Activated CD4-positive, alpha-beta T cell treated with anti-CD3 and anti-CD28 coated beads for 1 hour (primary cell): ENCODE results near the gene RASGRF2.
"Not testable (repeated sequence)": the region's sequence is repeated elsewhere in the genome, so short reads cannot be mapped to it uniquely, and the experiment has no call there.

Experiments used
- DNase-seq: peaks from one replicate; pipeline ENCODE4 v3.0.0-alpha.2; 2020

RASGRF2 gene

DNA sequence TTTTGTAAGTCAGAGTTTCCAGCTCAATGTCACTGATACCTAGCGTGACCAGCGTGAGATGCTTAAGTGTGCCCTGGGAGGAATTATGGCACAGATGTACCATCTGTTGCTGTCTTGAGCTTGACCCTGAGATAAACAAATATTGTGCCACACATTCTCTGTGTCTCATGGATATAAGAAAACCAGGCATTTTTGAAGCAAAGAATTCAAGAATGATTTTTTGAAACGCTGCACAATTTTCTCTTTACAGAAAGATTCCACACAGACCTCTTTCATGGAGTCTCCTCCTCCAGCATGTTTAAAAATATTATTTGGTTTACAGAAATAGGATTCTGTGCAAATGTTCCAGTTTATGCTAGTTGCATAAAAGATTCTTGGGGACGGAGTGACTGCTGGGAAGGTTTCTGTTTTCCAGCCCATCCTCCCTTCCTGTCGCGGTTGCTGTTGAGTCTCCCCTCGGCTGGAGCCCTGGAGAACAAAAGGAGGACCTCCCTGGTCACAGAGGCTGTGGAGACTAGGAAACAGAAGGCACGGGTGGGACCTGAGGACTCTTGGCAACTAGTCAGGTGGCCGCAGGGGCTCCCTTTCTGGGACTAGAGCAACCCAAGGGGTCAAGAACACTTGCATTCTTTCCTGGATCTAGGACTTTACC, 120.8 kb downstream of the RASGRF2 start:
- no peak for DNase-seq

DNA sequence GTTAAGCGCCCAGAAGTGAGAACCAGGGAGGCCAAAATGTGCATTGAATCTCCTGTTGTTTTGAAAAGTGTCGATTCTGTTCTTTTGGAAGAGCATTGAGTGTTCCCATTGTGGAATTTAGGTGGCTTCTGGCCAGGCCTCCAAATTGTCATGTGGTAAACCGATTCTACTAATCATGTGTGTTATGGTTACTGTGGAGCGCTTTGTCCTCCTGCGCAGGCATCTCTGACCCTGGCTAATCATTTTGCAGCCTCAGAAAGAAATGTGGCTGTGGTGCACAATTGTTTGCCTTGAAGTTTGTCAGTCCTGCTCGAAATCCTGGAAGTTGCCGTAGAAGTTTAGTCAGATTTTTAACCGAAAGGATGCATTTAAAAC, 121.3 kb downstream of the RASGRF2 start:
- no peak for DNase-seq

DNA sequence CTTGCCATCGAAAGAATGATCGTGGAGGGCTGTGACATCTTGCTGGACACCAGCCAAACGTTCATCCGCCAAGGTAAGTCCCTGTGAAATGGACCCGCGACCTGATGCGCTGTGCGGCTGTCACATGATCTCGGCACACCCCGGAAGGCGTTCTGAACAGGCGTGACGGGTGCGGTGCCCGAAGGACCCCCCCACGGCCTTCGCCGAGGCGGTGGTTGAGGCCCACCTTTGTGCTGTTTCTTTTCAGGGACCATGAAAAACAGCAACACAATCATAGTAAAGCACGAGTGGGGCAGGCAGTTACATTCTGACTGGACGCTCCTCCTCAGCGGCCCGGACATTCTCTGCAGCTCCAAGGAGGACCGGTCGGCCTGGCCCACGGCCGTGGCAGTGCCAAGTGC, 126.7 kb downstream of the RASGRF2 start:
- no peak for DNase-seq

DNA sequence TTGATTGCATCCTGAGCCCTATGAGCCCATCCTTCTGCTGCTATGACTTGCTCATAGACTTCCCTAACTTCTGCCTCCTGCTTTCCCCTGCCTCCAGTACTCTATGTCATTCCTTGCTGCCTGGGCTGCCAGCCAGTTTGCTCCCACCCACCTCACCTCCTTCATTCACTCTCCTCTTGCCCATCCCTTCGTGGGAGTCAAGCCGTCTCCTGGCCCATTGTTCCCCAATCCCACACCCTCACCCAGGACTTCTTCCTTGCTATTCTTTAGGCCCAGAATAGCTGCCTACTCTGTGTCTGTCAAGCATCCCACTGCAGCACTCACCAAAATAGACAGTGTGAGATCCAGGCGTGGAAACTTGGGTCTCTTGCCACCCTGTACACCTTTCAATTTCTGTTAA, 131.0 kb downstream of the RASGRF2 start:
- DNase-seq = no peak

DNA sequence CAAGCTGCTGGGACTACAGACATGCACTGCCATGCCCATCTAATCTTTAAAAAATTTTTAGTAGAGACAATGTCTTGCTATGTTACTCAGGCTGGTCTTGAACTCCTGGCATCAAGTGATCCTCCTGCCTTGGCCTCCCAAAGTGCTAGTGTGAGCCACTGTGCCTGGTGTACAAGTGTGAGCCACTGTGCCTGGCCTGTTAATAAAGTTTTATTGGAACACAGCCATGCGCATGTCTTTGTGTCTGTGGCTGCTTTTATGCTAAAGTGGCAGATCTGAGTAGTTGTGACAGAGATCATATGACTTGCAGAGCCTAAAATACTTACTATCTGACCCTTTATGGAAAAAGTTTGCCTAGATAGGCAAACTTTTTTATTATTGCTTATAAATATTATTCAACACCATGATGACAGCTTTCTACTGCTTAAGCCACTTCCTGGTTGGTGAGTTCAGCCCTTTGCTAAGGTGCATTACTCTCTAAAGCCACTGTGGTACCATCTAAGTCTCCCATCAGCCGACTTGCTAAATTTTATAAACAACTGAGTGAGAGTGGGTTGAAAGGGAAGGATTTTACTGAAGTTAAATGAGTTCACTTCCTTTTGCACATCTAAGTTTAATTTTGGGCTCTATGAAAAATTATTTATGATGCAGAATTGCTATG, 133.5 kb downstream of the RASGRF2 start:
- no peak for DNase-seq

DNA sequence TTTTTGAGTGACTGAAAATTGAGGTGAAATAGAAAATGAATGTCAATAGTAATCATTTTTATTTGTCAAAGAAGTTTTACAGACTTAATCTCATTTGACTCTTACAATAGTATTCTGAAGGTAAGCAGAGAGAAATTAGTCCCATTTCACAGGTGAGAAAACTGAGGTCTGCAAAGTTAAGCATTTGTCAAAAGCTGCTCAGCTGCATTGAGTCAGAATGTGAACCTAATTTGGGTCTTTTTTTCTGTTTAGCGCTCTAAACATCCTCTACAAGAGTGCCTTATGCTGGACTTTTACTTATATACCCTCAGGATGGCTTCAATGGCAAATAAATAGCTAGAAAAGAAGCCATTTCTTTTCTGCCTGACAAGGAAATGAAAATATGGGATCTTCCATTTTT, 135.7 kb downstream of the RASGRF2 start:
- no peak for DNase-seq

DNA sequence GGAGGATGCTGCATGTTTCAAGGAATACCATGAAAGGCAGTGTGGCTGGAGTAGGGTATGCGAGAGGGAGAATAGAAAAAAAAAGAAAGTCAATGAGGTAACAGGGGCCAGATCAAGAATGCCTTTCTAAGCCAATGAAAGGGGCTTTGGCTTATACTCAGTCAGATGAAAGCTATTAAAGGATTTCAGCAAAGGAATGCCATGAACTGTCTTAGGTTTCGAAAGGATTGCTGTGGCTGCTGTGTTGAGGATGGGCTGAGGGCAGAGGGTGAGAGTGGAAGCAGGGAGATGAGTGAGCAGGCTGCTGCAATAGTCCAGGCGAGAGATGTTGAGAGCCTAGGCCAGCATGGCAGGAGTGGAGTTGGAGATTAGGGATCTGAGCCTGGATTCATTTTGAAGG, 137.6 kb downstream of the RASGRF2 start:
- DNase-seq = no peak

DNA sequence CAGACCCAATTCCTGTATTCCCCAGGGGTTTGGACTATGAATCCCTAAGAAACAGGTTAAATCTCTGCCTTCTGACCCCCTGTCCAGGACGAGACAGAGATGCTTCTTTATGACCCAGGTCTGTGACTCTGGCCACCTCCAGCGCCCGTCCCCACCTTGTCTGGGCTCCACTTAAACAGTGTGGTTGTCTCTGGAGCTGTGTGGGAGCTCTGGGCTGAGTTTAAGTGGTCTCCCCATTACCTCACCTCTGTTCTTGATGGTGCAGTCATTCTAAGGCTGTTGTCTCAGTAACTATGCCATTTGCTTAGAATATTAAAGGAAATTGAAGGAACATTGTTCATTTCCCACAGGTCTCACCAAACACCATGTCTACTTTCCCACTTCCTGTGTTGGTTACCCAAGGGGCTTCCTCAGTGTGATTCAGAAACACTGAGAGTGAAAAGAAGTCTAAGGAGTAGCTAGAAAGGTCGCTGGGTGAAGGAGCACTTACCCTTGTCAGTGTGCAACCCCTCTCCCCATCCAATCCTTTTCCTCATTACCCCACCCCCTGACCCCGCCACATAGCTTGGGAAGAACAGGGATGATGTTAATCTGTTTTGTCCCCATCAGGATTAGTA, 145.2 kb downstream of the RASGRF2 start:
- no peak for DNase-seq

DNA sequence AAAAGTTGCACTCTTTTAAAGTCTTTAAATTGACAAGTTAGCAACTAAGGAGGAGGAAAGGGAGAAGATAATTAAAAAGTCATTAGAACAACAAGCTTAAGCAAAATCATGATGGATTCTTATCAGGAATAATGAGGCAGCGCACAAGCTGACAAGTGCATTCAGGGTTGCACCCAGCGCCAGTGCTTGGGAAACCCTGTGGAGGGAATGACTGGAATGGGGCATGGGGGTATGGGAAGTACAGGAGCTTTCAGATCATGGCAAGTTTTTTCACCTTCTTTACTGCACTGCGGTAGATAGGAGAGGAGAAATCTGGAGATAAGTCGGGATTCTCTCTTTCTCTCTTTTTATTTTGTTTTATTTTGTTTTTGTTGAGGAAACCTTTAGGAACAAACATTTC, 155.1 kb downstream of the RASGRF2 start:
- no peak for DNase-seq

DNA sequence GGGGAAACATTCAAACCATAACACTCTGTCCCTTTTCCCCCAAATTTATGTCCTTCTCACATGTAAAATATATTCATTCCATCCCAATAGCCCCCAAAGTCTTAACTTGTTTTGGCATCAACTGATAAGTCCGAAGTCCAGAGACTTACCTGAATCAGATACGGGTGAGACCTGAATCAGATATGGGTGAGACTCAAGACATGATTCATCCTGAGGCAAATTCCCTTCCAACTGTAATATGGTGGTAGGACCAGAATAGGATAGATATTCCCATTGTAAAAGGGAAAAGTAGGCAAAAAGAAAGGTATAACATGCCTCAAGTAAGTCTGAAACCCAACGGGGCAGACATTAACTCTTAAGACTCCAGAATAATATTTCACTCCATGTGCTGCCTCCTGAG, 157.4 kb downstream of the RASGRF2 start:
- no peak for DNase-seq

DNA sequence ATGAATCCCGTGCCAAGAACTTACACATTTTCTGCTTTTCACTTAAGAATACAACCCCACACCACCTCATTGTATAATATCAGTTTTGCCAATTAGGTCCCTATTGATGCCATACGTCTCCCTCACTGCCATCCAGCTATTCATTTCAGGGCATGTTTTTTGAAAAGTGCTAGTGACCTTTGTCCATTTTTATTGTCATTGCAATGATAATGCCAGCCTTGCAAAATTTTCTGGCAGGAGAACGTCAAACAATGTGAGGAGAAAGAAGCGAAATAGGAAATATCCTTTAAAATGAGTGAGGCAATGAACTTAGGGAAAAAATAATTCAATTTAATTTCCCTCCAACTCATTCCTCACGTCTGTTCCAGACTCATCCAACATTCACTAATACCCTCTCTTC, 161.1 kb downstream of the RASGRF2 start:
- no peak for DNase-seq

DNA sequence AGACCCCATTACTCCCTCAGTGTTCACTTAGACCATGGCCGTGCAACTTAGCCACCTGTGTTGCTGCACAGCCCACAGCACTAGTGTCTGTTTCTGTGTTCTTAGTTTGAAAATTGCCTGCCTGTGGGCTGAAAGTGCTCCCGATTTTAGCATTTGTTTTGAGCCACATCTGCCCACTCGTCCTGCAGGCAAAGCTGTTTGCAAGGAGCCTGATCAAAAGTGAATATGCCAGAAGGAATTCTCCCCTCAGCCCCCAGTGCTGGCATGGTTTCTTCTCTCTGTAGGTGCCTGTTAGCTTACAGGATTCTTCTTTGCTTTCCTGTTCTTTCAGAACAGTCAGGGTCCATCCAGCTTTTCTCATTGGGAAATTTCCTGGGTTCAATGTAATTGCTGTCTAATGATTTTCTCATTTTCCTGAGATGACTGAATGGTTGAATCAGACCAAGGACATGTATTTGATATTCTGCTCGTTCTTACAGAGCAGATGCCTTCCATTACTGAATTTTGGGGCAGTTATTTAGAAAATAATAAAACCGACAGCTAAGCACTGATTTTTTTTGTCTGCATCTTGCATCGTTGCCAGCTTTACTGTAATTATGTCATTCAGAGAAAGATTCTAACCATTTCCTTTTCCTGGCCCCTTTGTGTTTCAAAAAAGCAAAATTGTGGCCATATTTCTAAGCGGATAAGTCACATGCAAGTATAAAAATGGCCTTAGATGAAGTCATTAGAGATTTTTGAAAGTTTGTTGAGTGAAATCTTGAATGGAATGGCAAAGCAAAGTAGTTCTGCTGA, 161.9 kb downstream of the RASGRF2 start:
- no peak for DNase-seq

DNA sequence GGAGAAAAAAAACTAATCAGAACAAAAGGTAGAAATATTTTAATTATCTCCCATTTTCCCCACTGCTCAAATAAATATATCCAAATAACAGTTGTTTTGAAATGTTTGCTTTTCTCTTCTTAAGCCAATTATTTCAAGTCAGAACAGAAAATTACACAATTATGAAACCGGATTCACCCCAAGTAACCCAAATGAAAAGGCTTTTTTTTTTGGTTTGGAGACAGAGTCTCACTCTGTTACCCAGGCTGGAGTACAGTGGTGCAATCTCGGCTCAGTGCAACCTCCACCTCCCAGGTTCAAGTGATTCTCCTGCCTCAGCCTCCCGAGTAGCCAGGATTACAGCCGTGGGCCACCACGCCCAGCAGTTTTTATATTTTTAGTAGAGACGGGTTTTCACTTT, 164.5 kb downstream of the RASGRF2 start:
- DNase-seq = not testable (repeated sequence)

DNA sequence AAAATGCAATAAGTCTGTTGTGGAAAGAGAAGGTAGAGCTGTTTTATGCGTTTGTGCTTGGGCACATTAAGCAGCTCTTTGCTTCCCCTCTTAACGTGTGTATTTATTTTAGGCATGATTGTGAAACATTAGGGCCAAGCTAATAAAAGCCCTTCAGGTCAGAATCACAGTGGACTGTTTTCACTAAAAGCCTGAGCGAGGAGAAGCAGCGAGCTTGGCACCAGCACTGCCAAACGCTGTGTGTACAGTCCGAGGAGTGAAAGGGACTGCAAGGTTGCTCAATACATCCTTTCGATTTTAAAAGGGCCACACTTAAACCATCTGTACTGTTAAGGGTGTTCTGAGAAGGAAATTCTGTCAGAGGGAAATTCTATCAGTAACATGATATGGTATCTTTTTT, 165.8 kb downstream of the RASGRF2 start:
- no peak for DNase-seq

DNA sequence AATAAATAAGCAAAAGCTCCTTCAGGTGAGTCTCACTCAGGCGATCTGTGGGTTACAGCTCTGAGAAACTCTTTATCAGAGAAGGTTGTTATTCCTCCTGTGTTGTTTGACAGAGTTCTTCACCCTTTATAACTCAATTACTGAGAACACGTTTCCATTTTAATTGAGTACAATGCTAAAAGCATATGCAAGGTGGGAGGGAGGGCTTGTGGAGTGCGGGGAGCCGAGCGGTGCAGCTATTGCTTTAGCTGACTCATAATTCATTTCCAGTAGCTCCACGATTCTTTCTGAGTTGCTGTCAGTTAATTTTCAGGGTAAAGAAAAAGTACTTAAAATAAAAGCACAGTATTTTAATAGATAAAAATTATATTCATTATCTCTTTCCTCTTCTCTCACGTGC, 168.3 kb downstream of the RASGRF2 start:
- DNase-seq = no peak

DNA sequence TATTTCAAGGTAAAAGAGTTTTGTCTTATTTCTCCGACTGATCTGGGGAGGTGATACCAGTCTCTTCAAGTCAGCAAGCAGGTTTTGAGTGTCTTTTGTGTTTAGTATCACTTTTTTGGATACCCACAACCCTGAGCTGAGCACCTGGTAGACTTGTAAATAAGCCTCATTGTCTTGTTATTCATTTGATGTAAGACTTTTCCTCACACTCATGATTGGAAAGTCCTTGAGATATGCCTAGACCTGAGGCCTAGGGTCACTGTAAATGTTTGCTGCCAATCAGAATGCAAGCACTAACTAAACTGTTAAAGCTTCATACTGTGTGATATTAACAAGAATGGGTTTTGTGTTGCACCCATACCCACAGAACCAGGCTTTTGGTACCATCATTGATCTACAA, 172.2 kb downstream of the RASGRF2 start:
- no peak for DNase-seq

DNA sequence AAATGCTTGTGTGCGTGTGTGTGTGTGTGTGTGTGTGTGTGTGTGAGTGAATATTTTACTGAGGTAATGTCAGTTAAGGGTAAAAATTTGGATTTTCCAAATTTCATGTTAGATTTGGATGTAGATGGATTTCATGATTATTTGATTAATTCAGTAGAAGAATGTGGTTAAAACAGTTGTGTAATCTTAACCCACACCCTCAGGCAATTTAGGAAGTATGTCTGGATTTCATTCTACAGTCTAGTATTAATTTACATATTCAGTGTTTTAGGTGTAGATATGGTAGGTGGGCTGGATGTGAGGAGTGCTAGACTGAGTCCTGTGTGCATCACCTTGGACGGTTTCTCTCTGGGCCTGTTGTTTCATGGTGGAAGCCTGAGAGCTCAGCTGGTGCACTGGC, 173.9 kb downstream of the RASGRF2 start:
- no peak for DNase-seq

DNA sequence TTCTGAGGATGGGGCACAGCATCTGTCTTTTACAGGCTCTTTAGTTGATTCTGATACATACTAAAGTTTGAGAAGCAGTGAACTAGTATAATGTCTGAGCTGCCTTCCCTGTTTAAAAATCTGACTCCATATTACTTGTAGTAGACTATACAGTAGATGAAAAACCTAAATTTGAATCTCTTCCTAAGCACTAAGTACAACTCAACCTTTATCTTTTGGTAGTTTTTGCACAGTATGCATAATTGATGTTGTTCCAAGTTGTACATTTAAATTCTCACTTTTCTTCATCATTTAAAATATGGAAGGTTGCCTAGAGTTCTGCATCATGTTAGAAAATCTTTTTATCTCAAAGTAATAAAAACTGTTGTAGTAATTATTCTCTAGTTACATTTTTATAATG, 174.4 kb downstream of the RASGRF2 start:
- no peak for DNase-seq

DNA sequence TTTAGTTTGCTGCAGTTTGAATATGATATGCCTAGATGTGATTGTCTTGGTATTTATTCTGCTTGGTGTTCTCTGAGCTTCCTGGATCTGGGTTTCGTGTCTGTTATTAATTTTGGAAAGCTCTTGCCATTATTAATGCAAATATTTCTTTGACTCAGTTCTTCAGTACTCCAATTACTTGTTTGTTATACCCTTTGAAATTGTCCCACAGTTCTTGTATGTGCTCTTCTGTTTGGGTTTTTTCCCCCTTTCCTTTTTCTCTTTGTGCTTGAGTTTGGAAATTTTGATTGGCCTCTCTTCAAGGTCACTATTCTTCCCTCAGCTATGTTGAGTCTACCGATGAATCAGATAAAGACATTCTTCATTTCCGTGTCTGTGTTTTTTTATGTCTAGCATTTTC, 176.4 kb downstream of the RASGRF2 start:
- no peak for DNase-seq

DNA sequence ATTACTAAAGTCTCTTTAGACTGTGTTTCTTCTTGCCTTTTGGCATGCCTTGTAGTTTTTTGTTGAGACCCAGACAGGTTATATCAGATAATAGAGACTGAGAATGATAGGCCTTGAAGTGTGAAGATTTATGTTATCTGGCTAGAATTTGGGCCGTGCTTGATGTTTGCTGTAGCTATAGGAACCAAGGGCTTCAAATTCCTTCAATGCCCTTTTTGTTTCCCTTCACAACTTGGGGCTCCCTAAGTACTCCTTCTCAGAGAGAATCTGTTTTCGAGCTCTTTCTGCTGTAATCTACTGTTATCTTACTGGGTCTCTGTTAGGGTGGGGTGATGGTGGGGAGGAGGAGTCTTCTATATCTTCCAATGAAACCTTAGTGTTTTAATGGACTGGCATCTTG, 177.7 kb downstream of the RASGRF2 start:
- no peak for DNase-seq

DNA sequence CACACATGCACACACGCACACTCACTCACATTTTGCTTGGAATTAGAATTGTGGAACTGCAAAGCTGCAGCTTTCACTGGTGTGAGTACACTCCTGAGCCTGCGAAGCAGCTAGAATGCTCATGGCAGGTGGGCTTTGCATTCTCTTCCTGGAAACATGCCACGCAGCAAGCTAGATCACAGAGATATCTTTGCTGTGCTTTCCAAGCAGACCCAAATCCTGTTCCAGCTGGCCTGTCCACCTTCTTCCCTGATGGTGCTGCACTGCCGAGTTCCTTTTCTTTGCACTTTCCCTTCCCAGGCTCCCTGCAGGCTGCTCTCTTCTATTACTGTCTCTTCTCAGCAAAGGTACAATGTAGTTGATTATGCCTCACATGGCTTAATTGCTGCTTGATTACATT, 180.3 kb downstream of the RASGRF2 start:
- no peak for DNase-seq

DNA sequence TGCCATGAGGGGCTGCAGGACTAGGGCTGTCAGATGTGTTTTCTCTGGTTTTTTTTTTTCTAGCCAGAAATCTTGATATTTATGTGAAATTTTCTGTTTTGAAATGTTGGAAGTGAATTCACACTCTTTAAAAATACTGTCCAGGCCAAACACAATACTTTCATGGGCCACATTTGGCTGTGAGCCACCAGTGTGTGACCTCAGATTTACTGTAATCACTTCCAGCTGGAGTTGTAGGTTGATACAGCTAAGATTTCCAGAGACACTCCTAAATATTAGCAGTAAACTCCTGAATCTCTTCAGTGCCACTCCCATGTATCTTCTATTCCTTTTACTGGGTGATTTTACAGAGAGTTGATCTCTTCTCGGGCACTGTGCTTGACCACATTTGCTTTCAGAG, 180.8 kb downstream of the RASGRF2 start:
- DNase-seq = no peak

DNA sequence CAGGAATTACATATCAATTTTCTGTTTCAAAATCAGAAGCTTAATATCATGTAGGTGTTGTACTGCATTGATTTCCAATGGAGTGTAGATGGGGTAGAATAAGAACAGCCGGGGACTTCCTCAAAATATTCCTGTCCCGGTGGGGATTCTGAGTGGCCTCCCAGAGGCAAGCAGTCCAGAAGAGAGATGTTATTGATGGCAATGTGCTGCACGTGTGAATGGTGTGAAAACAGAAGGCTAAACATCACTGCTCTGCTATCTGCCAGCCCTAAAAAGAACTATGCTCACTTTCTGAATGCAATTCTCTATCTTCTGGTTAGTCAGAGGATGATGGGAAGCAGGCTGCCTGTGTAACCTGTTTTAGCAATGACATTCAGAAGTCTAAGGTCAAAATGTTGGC, 181.9 kb downstream of the RASGRF2 start:
- no peak for DNase-seq
